K562 (cell line): Measurements from ENCODE around the gene IFITM2. TPM values are rescaled to one million over a fixed set of nuclear protein-coding genes. Genes with fewer than 3 reads are reported as not detected.

Experiments used
- BCL6 ChIP-seq: fragments of 250-450 bp; sonication (Bioruptor Pico); IDR thresholded peaks from 2 replicates; pipeline ENCODE4 v1.4.0; 2020
- DIDO1 ChIP-seq: fragments of 450-650 bp; IDR thresholded peaks from 2 replicates; pipeline ENCODE4 v1.6.1; 2016; ENCODE audit warnings: low read depth, missing biosample characterization, missing genetic modification characterization
- GATAD2A ChIP-seq: fragments of 450-650 bp; IDR thresholded peaks from 2 replicates; pipeline ENCODE4 v1.6.1; 2017
- HEY1 ChIP-seq: fragments of 250-450 bp; sonication (Bioruptor Pico); IDR thresholded peaks from 2 replicates; pipeline ENCODE4 v1.5.0; 2020; ENCODE audit warnings: mild to moderate bottlenecking, moderate library complexity, borderline replicate concordance
- IFI16 ChIP-seq: fragments of 250-450 bp; sonication (Bioruptor Pico); IDR thresholded peaks from 2 replicates; pipeline ENCODE4 v2.1.2; 2022; ENCODE audit warnings: mild to moderate bottlenecking, inconsistent platforms
- IRF2 ChIP-seq: sonication (generic); formaldehyde crosslinking; IDR thresholded peaks from 2 replicates; pipeline ENCODE4 v1.8.1; 2022; ENCODE audit warnings: mild to moderate bottlenecking, missing genetic modification reagents
- MLLT1 ChIP-seq, 2 experiments: fragments of 450-650 bp; IDR thresholded peaks; 2 replicates each; pipeline ENCODE4 v1.6.1; 2016
- MTA2 ChIP-seq: fragments of 450-650 bp; IDR thresholded peaks from 2 replicates; pipeline ENCODE4 v1.6.1; 2016; ENCODE audit warnings: low read depth
- NCOA6 ChIP-seq: fragments of 450-650 bp; IDR thresholded peaks from 2 replicates; pipeline ENCODE4 v1.6.1; 2017; ENCODE audit warnings: mild to moderate bottlenecking
- NR1H2 ChIP-seq: sonication (generic); formaldehyde crosslinking; IDR thresholded peaks from 2 replicates; pipeline ENCODE4 v1.4.0; 2020; ENCODE audit warnings: mild to moderate bottlenecking, missing genetic modification reagents
- PBX2 ChIP-seq, 2 experiments: IDR thresholded peaks in 1 of 2; conservative IDR thresholded peaks in 1 of 2; 2 replicates each; pipeline ENCODE4 v1.6.1; 2016; ENCODE audit warnings: low read depth in 2 of 2, mild to moderate bottlenecking in 1 of 2, missing compliant biosample characterization in 1 of 2, missing genetic modification characterization in 1 of 2, moderate library complexity in 1 of 2
- RFX7 ChIP-seq: fragments of 250-450 bp; sonication (Bioruptor Pico); IDR thresholded peaks from 2 replicates; pipeline ENCODE4 v1.5.1; 2021; ENCODE audit warnings: mild to moderate bottlenecking
- SAFB2 ChIP-seq: fragments of 200-400 bp; formaldehyde crosslinking; IDR thresholded peaks from 2 replicates; pipeline ENCODE4 v1.6.1; 2018; ENCODE audit warnings: borderline replicate concordance, low read length, low read depth, moderate library complexity; ENCODE audit not compliant: severe bottlenecking
- SPI1 ChIP-seq: IDR thresholded peaks from 2 replicates; pipeline ENCODE4 v1.6.1; 2011; ENCODE audit warnings: low read depth, low read length, control low read depth, borderline replicate concordance
- SUPT5H ChIP-seq: fragments of 450-650 bp; IDR thresholded peaks from 2 replicates; pipeline ENCODE4 v1.6.1; 2016
- TBL1XR1 ChIP-seq, 2 experiments: IDR thresholded peaks; 2 replicates each; pipeline ENCODE4 v1.6.1; 2012; ENCODE audit warnings: improper control_type of control experiment in 2 of 2, low read length in 2 of 2, mild to moderate bottlenecking in 1 of 2
- USF1 ChIP-seq: sonication (generic); formaldehyde crosslinking; IDR thresholded peaks from 2 replicates; pipeline ENCODE4 v1.9.0; 2022; ENCODE audit warnings: mild to moderate bottlenecking, missing genetic modification reagents
- ZEB2 ChIP-seq: fragments of 450-650 bp; IDR thresholded peaks from 2 replicates; pipeline ENCODE4 v1.6.1; 2016
- ZKSCAN1 ChIP-seq: fragments of 150-350 bp; IDR thresholded peaks from 2 replicates; pipeline ENCODE4 v1.6.1; 2016; ENCODE audit warnings: low read depth, low read length
- ZKSCAN3 ChIP-seq: fragments of 250-450 bp; sonication (Bioruptor Pico); IDR thresholded peaks from 2 replicates; pipeline ENCODE4 v1.4.0; 2020
- ZNF12 ChIP-seq: sonication (generic); formaldehyde crosslinking; IDR thresholded peaks from 2 replicates; pipeline ENCODE4 v1.4.0; 2020; ENCODE audit warnings: mild to moderate bottlenecking, missing genetic modification reagents
- ZNF124 ChIP-seq: sonication (generic); formaldehyde crosslinking; IDR thresholded peaks from 2 replicates; pipeline ENCODE4 v1.8.1; 2022; ENCODE audit warnings: missing genetic modification reagents
- ZNF165 ChIP-seq: fragments of 250-450 bp; sonication (Bioruptor Pico); IDR thresholded peaks from 2 replicates; pipeline ENCODE4 v1.4.0; 2020; ENCODE audit warnings: borderline replicate concordance
- ZNF197 ChIP-seq: fragments of 200-800 bp; sonication (Bioruptor generic); IDR thresholded peaks from 2 replicates; pipeline ENCODE4 v1.6.1; 2016; ENCODE audit warnings: low read depth, missing genetic modification characterization, missing compliant biosample characterization
- polyA plus RNA-seq, 8 experiments: library from polyadenylated mRNA; depleted of rRNA in 4 of 8; stranded (reverse) in 5 of 8; unstranded in 3 of 8; fragments of >200 nt; fragmentation: Nextera tagmentation in 2 of 8; fragmentation: Illumina TruSeq in 1 of 8; extraction: Ambion mirVana in 2 of 8; extraction: Trizol in 1 of 8; gene quantifications; 2 replicates each; pipeline versions ENCODE4 v1.2.1 to v1.2.3, GENCODE V29; 2011 to 2014; ENCODE audit warnings: inconsistent platforms in 1 of 8, missing spikeins in 1 of 8
- total RNA-seq, 7 experiments: library from RNA; depleted of rRNA in 6 of 7; stranded (reverse); fragments of >200 nt in 6 of 7; fragmentation: Illumina TruSeq in 2 of 7; extraction: Trizol in 2 of 7; gene quantifications; 2 replicates each; pipeline versions ENCODE4 v1.2.1 to v1.2.3, GENCODE V29; 2011 to 2021; ENCODE audit warnings: low replicate concordance in 1 of 7

The IFITM2 gene
- total and polyA plus RNA-seq, 9 of the 15 experiments (the other 6 are each of a cell fraction or from before 2014, with no cell fraction given) = 52.8 to 4,872 (median 356) TPM

GRCh38 chr11:326842-327580 is 19.4 kb downstream of the IFITM2 start (continued):
- no peak for TF ChIP-seq PBX2 (CRISPR knock-in tag; IDR thresholded peaks at IDR 0.05; ENCODE audit: low read depth)
- no peak for TF ChIP-seq PBX2 (tag; conservative IDR thresholded peaks at IDR 0.05; ENCODE audit: low read depth)
- TF ChIP-seq SPI1 = peak; percentile 95
- no peak for TF ChIP-seq IRF2 (CRISPR knock-in tag)
- TF ChIP-seq MTA2 = no peak
- TF ChIP-seq SAFB2 = no peak
- no peak for TF ChIP-seq RFX7 (CRISPR knock-in tag)
- peak; percentile 38 for TF ChIP-seq SUPT5H
- no peak for TF ChIP-seq NR1H2 (CRISPR knock-in tag)
- TF ChIP-seq ZKSCAN3 (CRISPR knock-in tag) = no peak
- 0 out of 2 replicates have a peak, but pooled peaks have one; percentile 44 for TF ChIP-seq BCL6
- TF ChIP-seq IFI16 (CRISPR knock-in tag) = no peak
- TF ChIP-seq NCOA6 = no peak
- no peak for TF ChIP-seq ZNF165
- TF ChIP-seq ZEB2 = no peak
- TF ChIP-seq MLLT1 (IDR thresholded peaks at IDR 0.05) = no peak
- TF ChIP-seq ZNF124 (CRISPR knock-in tag) = no peak
- no peak for TF ChIP-seq DIDO1 (tag)
- peak; percentile 68 for TF ChIP-seq GATAD2A
- TF ChIP-seq ZKSCAN1 = 0 out of 2 replicates have a peak, but pooled peaks have one; percentile 48
- peak; percentile 94 for TF ChIP-seq USF1 (CRISPR knock-in tag)
- TF ChIP-seq TBL1XR1 (IDR thresholded peaks at IDR 0.05; ENCODE audit: low read length in 2 of 2) = no peak
- TF ChIP-seq ZNF197 (CRISPR knock-in tag) = no peak; the same call in 1 of the 2 replicates
- TF ChIP-seq ZNF12 (CRISPR knock-in tag) = 0 out of 2 replicates have a peak, but pooled peaks have one; percentile 42
- no peak for TF ChIP-seq HEY1
